K562 (cell line): Measurements from ENCODE around the gene UBE3B. TPM values are rescaled to one million over a fixed set of nuclear protein-coding genes. Genes with fewer than 3 reads are reported as not detected.

Experiments
- ATF7 ChIP-seq: fragments of 450-650 bp; IDR thresholded peaks from 2 replicates; pipeline ENCODE4 v1.7.1; 2014; ENCODE audit warnings: mild to moderate bottlenecking, moderate library complexity
- BCL6 ChIP-seq: fragments of 250-450 bp; sonication (Bioruptor Pico); IDR thresholded peaks from 2 replicates; pipeline ENCODE4 v1.4.0; 2020
- EGR1 ChIP-seq: fragments of 450-650 bp; conservative IDR thresholded peaks from 2 replicates; pipeline ENCODE4 v1.6.1; 2017; ENCODE audit warnings: mild to moderate bottlenecking
- GTF2F1 ChIP-seq: IDR thresholded peaks from 2 replicates; pipeline ENCODE4 v1.6.1; 2011; ENCODE audit warnings: low read depth, low read length, improper control_type of control experiment
- KDM5B ChIP-seq: fragments of 200-600 bp; sonication (generic); IDR thresholded peaks from 2 replicates; pipeline ENCODE4 v1.6.1; 2012; ENCODE audit warnings: low read depth, mild to moderate bottlenecking, moderate library complexity, low read length, control low read depth, inconsistent platforms; ENCODE audit not compliant: insufficient replicate concordance
- MAZ ChIP-seq, 2 experiments: fragments of 450-650 bp in 1 of 2; sonication (generic) in 1 of 2; formaldehyde crosslinking; IDR thresholded peaks in 1 of 2; conservative IDR thresholded peaks in 1 of 2; 2 replicates each; pipeline versions ENCODE4 v1.4.0 to v1.5.0; 2020; ENCODE audit warnings: mild to moderate bottlenecking in 1 of 2, missing genetic modification reagents in 1 of 2
- MYNN ChIP-seq, 2 experiments: sonication (generic); formaldehyde crosslinking in 1 of 2; IDR thresholded peaks; 2 replicates each; pipeline versions ENCODE4 v1.5.0 to v1.6.1; 2016 to 2020; ENCODE audit warnings: antibody characterized with exemption in 1 of 2, missing genetic modification reagents in 1 of 2
- POLR2H ChIP-seq: IDR thresholded peaks from 2 replicates; pipeline ENCODE4 v1.6.1; 2016; ENCODE audit warnings: missing genetic modification characterization, low read depth, mild to moderate bottlenecking, control low read depth, missing compliant biosample characterization, moderate library complexity
- SMAD1 ChIP-seq: fragments of 150-350 bp; IDR thresholded peaks from 2 replicates; pipeline ENCODE4 v1.6.1; 2014; ENCODE audit warnings: low read length, low read depth; ENCODE audit not compliant: partially characterized antibody
- TAF1 ChIP-seq: IDR thresholded peaks from 2 replicates; pipeline ENCODE4 v1.6.1; 2011; ENCODE audit warnings: mild to moderate bottlenecking, low read length, moderate library complexity; ENCODE audit not compliant: insufficient read depth, control insufficient read depth, severe bottlenecking; ENCODE audit errors: extremely low read depth
- ZNF184 ChIP-seq: sonication (generic); formaldehyde crosslinking; IDR thresholded peaks from 2 replicates; pipeline ENCODE4 v1.5.0; 2020; ENCODE audit warnings: missing genetic modification reagents
- ZNF232 ChIP-seq: sonication (generic); formaldehyde crosslinking; IDR thresholded peaks from 2 replicates; pipeline ENCODE4 v1.8.0; 2022; ENCODE audit warnings: mild to moderate bottlenecking, missing genetic modification reagents
- ZNF282 ChIP-seq: sonication (generic); formaldehyde crosslinking; IDR thresholded peaks from 2 replicates; pipeline ENCODE4 v1.8.1; 2023; ENCODE audit warnings: missing genetic modification reagents
- polyA plus RNA-seq, 8 experiments: library from polyadenylated mRNA; depleted of rRNA in 4 of 8; stranded (reverse) in 5 of 8; unstranded in 3 of 8; fragments of >200 nt; fragmentation: Nextera tagmentation in 2 of 8; fragmentation: Illumina TruSeq in 1 of 8; extraction: Ambion mirVana in 2 of 8; extraction: Trizol in 1 of 8; gene quantifications; 2 replicates each; pipeline versions ENCODE4 v1.2.1 to v1.2.3, GENCODE V29; 2011 to 2014; ENCODE audit warnings: inconsistent platforms in 1 of 8, missing spikeins in 1 of 8
- total RNA-seq, 7 experiments: library from RNA; depleted of rRNA in 6 of 7; stranded (reverse); fragments of >200 nt in 6 of 7; fragmentation: Illumina TruSeq in 2 of 7; extraction: Trizol in 2 of 7; gene quantifications; 2 replicates each; pipeline versions ENCODE4 v1.2.1 to v1.2.3, GENCODE V29; 2011 to 2021; ENCODE audit warnings: low replicate concordance in 1 of 7
- TF ChIP-seq, protein P1 (sequence below): fragments of 450-650 bp; IDR thresholded peaks from 2 replicates; pipeline ENCODE4 v1.6.1; 2017; ENCODE audit warnings: antibody characterized with exemption, mild to moderate bottlenecking
- TF ChIP-seq, protein P2 (sequence below), 3 experiments: fragments of 200-800 bp in 1 of 3; sonication (Bioruptor generic) in 1 of 3; sonication (generic) in 1 of 3; formaldehyde crosslinking in 1 of 3; IDR thresholded peaks; 2 replicates each; pipeline versions ENCODE4 v1.6.1 to v1.8.0; 2016 to 2022; ENCODE audit warnings: mild to moderate bottlenecking in 2 of 3, missing compliant biosample characterization in 2 of 3, missing genetic modification characterization in 2 of 3, missing genetic modification reagents in 1 of 3
- TF ChIP-seq, protein P3 (sequence below): sonication (generic); formaldehyde crosslinking; IDR thresholded peaks from 2 replicates; pipeline ENCODE4 v1.8.0; 2023; ENCODE audit warnings: mild to moderate bottlenecking, missing genetic modification reagents

UBE3B gene
- total and polyA plus RNA-seq, 9 of the 15 experiments (the other 6 are each of a cell fraction or from before 2014, with no cell fraction given): 7.6 to 23.6 (median 15.5) TPM

DNA sequence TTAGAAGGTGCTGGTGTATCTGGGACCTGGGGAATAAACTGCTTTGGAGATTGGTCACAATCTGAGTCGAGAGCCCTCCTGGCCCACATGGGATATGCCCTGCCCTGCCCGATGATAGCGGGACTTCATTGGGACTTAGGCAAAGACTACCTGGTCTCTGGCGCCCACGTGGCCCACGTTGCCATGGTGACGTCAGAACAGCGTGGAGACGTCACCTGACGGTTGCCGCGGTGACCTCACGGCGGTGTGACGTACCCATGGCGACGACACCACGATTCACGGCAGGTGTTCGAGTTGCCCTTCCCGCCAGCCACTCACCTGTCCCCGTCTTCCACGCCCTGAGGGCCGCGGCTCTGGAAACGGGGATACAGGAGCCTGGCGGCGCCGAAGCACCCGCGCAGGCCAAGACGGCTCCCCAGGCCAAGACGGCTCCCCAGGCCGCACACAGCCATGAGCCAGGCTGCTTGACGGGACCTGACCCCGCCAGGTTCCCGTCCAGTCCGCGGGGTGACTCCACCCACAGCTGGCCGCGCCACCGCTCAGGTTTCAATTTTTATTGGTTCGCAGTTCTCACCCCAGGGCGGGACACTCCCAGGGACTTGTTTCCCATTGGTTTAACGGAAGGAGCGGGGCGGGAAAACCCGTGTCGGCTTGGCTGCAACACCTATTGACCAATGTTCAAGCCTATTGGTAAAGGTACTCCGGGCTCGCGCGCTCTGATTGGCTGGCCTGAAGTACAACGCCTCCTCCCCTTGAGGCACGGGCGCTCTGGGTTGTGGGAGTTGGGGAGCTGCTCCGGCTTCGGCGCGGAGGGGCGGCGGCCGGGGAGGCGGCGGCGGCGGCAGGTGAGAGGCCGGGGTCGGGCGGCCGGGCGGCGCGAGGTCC, 95.8 kb downstream of the UBE3B start, which contains the start of the genes MMAB and MVK (continued):
- TF ChIP-seq, protein P1, sequence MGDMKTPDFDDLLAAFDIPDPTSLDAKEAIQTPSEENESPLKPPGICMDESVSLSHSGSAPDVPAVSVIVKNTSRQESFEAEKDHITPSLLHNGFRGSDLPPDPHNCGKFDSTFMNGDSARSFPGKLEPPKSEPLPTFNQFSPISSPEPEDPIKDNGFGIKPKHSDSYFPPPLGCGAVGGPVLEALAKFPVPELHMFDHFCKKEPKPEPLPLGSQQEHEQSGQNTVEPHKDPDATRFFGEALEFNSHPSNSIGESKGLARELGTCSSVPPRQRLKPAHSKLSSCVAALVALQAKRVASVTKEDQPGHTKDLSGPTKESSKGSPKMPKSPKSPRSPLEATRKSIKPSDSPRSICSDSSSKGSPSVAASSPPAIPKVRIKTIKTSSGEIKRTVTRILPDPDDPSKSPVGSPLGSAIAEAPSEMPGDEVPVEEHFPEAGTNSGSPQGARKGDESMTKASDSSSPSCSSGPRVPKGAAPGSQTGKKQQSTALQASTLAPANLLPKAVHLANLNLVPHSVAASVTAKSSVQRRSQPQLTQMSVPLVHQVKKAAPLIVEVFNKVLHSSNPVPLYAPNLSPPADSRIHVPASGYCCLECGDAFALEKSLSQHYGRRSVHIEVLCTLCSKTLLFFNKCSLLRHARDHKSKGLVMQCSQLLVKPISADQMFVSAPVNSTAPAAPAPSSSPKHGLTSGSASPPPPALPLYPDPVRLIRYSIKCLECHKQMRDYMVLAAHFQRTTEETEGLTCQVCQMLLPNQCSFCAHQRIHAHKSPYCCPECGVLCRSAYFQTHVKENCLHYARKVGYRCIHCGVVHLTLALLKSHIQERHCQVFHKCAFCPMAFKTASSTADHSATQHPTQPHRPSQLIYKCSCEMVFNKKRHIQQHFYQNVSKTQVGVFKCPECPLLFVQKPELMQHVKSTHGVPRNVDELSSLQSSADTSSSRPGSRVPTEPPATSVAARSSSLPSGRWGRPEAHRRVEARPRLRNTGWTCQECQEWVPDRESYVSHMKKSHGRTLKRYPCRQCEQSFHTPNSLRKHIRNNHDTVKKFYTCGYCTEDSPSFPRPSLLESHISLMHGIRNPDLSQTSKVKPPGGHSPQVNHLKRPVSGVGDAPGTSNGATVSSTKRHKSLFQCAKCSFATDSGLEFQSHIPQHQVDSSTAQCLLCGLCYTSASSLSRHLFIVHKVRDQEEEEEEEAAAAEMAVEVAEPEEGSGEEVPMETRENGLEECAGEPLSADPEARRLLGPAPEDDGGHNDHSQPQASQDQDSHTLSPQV: peak; percentile 96
- no peak for TF ChIP-seq ZNF184 (CRISPR knock-in tag)
- TF ChIP-seq KDM5B: peak; percentile 86
- TF ChIP-seq POLR2H (tag): peak; percentile 52; the same call in 1 of the 2 replicates
- no peak for TF ChIP-seq ZNF232 (CRISPR knock-in tag)
- TF ChIP-seq BCL6 (CRISPR knock-in tag): no peak
- peak; percentile 65 to 77 for TF ChIP-seq MAZ (CRISPR knock-in tag; conservative IDR thresholded peaks at IDR 0.05 in 1 of 2, IDR thresholded peaks at IDR 0.05 in 1 of 2)
- peak; percentile 11; the same call in 1 of the 2 replicates for TF ChIP-seq EGR1
- peak; percentile 58 for TF ChIP-seq TAF1
- TF ChIP-seq SMAD1: no peak
- TF ChIP-seq MYNN (IDR thresholded peaks at IDR 0.05): no peak
- no peak for TF ChIP-seq MYNN (CRISPR knock-in tag; IDR thresholded peaks at IDR 0.05)
- TF ChIP-seq, protein P2, sequence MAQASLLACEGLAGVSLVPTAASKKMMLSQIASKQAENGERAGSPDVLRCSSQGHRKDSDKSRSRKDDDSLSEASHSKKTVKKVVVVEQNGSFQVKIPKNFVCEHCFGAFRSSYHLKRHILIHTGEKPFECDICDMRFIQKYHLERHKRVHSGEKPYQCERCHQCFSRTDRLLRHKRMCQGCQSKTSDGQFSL (CRISPR knock-in tag; IDR thresholded peaks at IDR 0.05): 0 out of 2 replicates have a peak, but pooled peaks have one; percentile 45
- TF ChIP-seq, protein P2 (tag; IDR thresholded peaks at IDR 0.05): no peak
- TF ChIP-seq ZNF282: peak; percentile 91; the same call in 1 of the 2 replicates
- peak; percentile 98 for TF ChIP-seq ATF7
- TF ChIP-seq GTF2F1: 0 out of 2 replicates have a peak, but pooled peaks have one; percentile 68
- TF ChIP-seq, protein P3, sequence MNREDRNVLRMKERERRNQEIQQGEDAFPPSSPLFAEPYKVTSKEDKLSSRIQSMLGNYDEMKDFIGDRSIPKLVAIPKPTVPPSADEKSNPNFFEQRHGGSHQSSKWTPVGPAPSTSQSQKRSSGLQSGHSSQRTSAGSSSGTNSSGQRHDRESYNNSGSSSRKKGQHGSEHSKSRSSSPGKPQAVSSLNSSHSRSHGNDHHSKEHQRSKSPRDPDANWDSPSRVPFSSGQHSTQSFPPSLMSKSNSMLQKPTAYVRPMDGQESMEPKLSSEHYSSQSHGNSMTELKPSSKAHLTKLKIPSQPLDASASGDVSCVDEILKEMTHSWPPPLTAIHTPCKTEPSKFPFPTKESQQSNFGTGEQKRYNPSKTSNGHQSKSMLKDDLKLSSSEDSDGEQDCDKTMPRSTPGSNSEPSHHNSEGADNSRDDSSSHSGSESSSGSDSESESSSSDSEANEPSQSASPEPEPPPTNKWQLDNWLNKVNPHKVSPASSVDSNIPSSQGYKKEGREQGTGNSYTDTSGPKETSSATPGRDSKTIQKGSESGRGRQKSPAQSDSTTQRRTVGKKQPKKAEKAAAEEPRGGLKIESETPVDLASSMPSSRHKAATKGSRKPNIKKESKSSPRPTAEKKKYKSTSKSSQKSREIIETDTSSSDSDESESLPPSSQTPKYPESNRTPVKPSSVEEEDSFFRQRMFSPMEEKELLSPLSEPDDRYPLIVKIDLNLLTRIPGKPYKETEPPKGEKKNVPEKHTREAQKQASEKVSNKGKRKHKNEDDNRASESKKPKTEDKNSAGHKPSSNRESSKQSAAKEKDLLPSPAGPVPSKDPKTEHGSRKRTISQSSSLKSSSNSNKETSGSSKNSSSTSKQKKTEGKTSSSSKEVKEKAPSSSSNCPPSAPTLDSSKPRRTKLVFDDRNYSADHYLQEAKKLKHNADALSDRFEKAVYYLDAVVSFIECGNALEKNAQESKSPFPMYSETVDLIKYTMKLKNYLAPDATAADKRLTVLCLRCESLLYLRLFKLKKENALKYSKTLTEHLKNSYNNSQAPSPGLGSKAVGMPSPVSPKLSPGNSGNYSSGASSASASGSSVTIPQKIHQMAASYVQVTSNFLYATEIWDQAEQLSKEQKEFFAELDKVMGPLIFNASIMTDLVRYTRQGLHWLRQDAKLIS (CRISPR knock-in tag): peak; percentile 74; the same call in 1 of the 2 replicates
